ENCODE results near the gene PTPRN2. TPM values are rescaled to one million over a fixed set of nuclear protein-coding genes. Genes with fewer than 3 reads are reported as not detected.
A peak's percentile ranks its signal among the peaks of the same experiment; 100 is the strongest.

The PTPRN2 gene
- total RNA-seq, 1 experiment from 2014 or later, result 1.1 TPM

DNA sequence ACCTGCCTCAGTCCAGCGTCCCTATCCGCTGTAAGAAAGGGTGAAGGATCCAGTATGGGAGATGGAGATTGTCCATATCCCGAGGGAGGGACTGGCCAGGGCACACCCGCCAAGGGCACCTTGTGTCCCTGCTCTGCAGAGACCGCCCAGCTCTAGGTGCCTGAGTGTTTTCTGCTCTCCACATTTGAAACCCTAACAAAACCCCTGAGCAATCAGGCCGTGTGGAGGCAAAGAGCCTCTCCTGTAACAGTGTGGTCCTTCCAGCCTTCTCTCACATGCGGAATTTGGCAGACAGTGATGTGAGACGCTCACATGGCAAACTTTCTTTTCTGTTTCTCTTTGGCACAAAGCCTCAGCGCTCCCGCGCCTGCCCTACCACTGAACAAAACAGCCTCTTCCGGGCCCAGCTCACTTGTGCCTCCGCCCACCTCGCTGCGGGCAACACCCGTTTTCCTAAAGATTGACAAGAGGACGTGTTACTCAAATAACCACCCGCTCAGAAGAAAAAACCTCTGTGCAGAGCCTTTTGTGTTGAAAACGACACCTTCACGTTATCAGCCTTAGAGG lies 736.0 kb downstream of the PTPRN2 start:
- ChIA-PET CTCF (no interaction called here), POLR2A (no interaction called here)
- ATAC-seq, result peak; percentile 84
- H3K9me3 ChIP-seq (ENCODE audit: control insufficient read depth, insufficient read depth, low read depth, low read length), result no peaks in the 10 kb centered on the region
- no peak overlapping the region for H3K27ac ChIP-seq (ENCODE audit: low read length)
- TF ChIP-seq TCF7L2 (IDR thresholded peaks at IDR 0.05; ENCODE audit: low read depth, low read length) (no peak), POLR2AphosphoS5 (IDR thresholded peaks at IDR 0.05; ENCODE audit: low read depth, low read length) (no peak), SIN3A (IDR thresholded peaks at IDR 0.05; ENCODE audit: borderline replicate concordance, insufficient read depth, low read depth, low read length) (no peak)
- TF ChIP-seq, protein P1, sequence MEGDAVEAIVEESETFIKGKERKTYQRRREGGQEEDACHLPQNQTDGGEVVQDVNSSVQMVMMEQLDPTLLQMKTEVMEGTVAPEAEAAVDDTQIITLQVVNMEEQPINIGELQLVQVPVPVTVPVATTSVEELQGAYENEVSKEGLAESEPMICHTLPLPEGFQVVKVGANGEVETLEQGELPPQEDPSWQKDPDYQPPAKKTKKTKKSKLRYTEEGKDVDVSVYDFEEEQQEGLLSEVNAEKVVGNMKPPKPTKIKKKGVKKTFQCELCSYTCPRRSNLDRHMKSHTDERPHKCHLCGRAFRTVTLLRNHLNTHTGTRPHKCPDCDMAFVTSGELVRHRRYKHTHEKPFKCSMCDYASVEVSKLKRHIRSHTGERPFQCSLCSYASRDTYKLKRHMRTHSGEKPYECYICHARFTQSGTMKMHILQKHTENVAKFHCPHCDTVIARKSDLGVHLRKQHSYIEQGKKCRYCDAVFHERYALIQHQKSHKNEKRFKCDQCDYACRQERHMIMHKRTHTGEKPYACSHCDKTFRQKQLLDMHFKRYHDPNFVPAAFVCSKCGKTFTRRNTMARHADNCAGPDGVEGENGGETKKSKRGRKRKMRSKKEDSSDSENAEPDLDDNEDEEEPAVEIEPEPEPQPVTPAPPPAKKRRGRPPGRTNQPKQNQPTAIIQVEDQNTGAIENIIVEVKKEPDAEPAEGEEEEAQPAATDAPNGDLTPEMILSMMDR (IDR thresholded peaks at IDR 0.05), result no peak
- H3K4me1 ChIP-seq (ENCODE audit: control insufficient read depth, insufficient read depth, low read length), result no peaks in the 10 kb centered on the region; the same call in 1 of the 2 replicates
- intact Hi-C loops (cut with micrococcal nuclease; ENCODE audit: unreplicated experiment) (no loop called here), in situ Hi-C loops (cut with HindIII; ENCODE audit: low pct_unique_long_range_greater_than_20kb, low sequenced_read_pairs) (no loop called here)
- peak overlapping the region; percentile 15 to 32; a peak in 3 of 4 replicates for H3K4me3 ChIP-seq (ENCODE audit: low read depth in 2 of 2, low read length in 2 of 2)
- peaks cover 22% of the 10 kb centered on the region; the same call in 1 of the 2 replicates for H3K27me3 ChIP-seq (ENCODE audit: control insufficient read depth, insufficient read depth, low read length)
- DNase-seq (ENCODE audit: low read depth, low spot score), result no peak
- no TSS peak for BruUV-seq (replicated peaks)
- H3K36me3 ChIP-seq (ENCODE audit: control insufficient read depth, insufficient read depth, low read length), result no peaks in the 10 kb centered on the region

DNA sequence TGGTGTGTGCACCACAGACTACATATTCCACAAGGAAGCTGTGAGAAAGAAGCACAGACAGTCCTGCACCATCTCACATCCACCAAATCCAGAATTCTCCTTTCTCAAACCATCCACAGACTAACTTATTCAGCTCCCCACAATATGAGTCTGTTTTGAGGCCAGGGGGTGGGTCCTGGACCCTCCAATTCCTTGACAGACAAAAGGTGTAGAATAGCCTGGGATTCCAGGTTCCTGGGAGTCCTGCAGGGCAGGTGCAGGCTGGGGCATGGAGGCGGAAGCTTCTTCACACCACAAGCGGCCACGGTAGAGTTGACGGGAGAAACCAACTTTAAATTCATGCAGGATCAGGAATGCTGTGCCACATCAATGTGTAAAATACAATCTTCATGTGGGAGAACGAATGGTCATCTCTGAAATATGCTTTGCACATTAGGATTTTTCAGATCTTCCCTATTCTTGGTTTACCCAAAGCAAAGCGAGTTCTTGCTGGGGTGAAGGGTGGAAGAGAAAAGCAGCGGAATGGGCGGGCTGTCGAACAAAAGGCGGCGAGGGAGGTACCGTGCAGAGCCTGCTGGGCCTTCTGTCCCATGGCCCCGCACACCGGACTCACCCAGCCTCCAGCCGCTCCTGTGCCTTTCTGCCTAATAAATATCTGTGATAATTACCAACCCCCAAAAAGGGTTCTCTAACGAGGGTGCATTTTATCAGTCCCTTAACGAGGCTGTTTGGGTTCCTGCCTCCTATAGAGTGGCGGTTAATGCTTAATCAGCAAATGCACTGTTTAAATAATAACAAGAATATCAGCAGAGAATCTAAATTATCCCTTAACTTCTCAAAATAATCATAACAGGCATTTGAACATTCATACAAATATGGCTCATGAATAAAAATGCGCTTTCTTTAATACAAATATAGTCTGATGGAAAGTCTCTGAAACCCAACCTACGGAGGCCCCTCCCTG lies 736.9 kb downstream of the PTPRN2 start:
- intact Hi-C loops (cut with micrococcal nuclease; ENCODE audit: unreplicated experiment), result no loop called here
- POLR2A ChIA-PET, result no interaction called here
- Histone ChIP-seq H3K9me3 (ENCODE audit: control insufficient read depth, insufficient read depth, low read depth, low read length) (no peaks in the 10 kb centered on the region), H3K27me3 (ENCODE audit: control insufficient read depth, insufficient read depth, low read length) (peaks cover 25% of the 10 kb centered on the region; the same call in 1 of the 2 replicates), H3K27ac (ENCODE audit: low read length) (no peak overlapping the region), H3K4me1 (ENCODE audit: control insufficient read depth, insufficient read depth, low read length) (no peaks in the 10 kb centered on the region; the same call in 1 of the 2 replicates), H3K36me3 (ENCODE audit: control insufficient read depth, insufficient read depth, low read length) (no peaks in the 10 kb centered on the region), H3K4me3 (ENCODE audit: low read depth in 2 of 2, low read length in 2 of 2) (no peak overlapping the region)
- CTCF ChIA-PET, result no interaction called here
- DNase-seq (ENCODE audit: low read depth, low spot score) (no peak), ATAC-seq (no peak)
- in situ Hi-C loops (cut with HindIII; ENCODE audit: low pct_unique_long_range_greater_than_20kb, low sequenced_read_pairs), result no loop called here
- no peak for TF ChIP-seq POLR2AphosphoS5 (IDR thresholded peaks at IDR 0.05; ENCODE audit: low read depth, low read length)
- TF ChIP-seq SIN3A (IDR thresholded peaks at IDR 0.05; ENCODE audit: borderline replicate concordance, insufficient read depth, low read depth, low read length), result no peak
- BruUV-seq (replicated peaks), result no TSS peak

DNA sequence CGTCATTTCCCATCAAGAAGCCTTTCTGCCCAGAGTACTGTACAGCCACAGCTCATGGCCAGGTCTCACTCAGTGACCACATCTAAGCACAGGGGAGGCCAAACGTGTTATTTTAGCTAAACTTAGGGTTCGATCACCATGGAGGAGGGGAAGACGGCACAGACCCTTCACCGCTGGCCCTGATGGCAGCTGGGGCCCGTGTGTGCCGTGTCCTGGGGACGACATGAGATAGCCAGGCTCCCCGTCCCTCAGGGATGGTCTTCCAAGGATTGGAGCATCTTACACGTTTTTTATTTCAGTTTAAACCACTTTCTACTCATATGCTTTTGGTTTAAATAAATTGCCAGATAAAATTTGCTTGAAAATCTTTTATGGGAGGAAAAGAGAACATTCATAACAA lies 737.9 kb downstream of the PTPRN2 start:
- Histone ChIP-seq H3K27ac (ENCODE audit: low read length) (no peak overlapping the region), H3K9me3 (ENCODE audit: control insufficient read depth, insufficient read depth, low read depth, low read length) (no peaks in the 10 kb centered on the region), H3K4me1 (ENCODE audit: control insufficient read depth, insufficient read depth, low read length) (no peaks in the 10 kb centered on the region; the same call in 1 of the 2 replicates), H3K27me3 (ENCODE audit: control insufficient read depth, insufficient read depth, low read length) (peaks cover 32% of the 10 kb centered on the region; the same call in 1 of the 2 replicates), H3K36me3 (ENCODE audit: control insufficient read depth, insufficient read depth, low read length) (no peaks in the 10 kb centered on the region), H3K4me3 (ENCODE audit: low read depth in 2 of 2, low read length in 2 of 2) (no peak overlapping the region)
- ChIA-PET CTCF (no interaction called here), POLR2A (no interaction called here)
- intact Hi-C loops (cut with micrococcal nuclease; ENCODE audit: unreplicated experiment) (no loop called here), in situ Hi-C loops (cut with HindIII; ENCODE audit: low pct_unique_long_range_greater_than_20kb, low sequenced_read_pairs) (no loop called here)
- TF ChIP-seq, protein P1 (IDR thresholded peaks at IDR 0.05), result no peak
- TF ChIP-seq TCF7L2 (IDR thresholded peaks at IDR 0.05; ENCODE audit: low read depth, low read length), result no peak
- TF ChIP-seq, protein P2, sequence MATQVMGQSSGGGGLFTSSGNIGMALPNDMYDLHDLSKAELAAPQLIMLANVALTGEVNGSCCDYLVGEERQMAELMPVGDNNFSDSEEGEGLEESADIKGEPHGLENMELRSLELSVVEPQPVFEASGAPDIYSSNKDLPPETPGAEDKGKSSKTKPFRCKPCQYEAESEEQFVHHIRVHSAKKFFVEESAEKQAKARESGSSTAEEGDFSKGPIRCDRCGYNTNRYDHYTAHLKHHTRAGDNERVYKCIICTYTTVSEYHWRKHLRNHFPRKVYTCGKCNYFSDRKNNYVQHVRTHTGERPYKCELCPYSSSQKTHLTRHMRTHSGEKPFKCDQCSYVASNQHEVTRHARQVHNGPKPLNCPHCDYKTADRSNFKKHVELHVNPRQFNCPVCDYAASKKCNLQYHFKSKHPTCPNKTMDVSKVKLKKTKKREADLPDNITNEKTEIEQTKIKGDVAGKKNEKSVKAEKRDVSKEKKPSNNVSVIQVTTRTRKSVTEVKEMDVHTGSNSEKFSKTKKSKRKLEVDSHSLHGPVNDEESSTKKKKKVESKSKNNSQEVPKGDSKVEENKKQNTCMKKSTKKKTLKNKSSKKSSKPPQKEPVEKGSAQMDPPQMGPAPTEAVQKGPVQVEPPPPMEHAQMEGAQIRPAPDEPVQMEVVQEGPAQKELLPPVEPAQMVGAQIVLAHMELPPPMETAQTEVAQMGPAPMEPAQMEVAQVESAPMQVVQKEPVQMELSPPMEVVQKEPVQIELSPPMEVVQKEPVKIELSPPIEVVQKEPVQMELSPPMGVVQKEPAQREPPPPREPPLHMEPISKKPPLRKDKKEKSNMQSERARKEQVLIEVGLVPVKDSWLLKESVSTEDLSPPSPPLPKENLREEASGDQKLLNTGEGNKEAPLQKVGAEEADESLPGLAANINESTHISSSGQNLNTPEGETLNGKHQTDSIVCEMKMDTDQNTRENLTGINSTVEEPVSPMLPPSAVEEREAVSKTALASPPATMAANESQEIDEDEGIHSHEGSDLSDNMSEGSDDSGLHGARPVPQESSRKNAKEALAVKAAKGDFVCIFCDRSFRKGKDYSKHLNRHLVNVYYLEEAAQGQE (IDR thresholded peaks at IDR 0.05; ENCODE audit: insufficient read depth in 1 of 2, low read depth in 2 of 2, low read length in 1 of 2), result no peak
- no peak for TF ChIP-seq SIN3A (IDR thresholded peaks at IDR 0.05; ENCODE audit: borderline replicate concordance, insufficient read depth, low read depth, low read length)
- TF ChIP-seq POLR2AphosphoS5 (IDR thresholded peaks at IDR 0.05; ENCODE audit: low read depth, low read length), result no peak
- no peak for DNase-seq (ENCODE audit: low read depth, low spot score)
- no peak for ATAC-seq
- BruUV-seq (replicated peaks), result no TSS peak
